Measurements from ENCODE around the gene G6PC1. TPM values are rescaled to one million over a fixed set of nuclear protein-coding genes. Genes with fewer than 3 reads are reported as not detected.

G6PC1 gene
- total and polyA plus RNA-seq, 2 of the 13 experiments (the other 11 are each of a cell fraction or from before 2014, with no cell fraction given): 1.7 to 37.9 TPM

- TF ChIP-seq SOX13 (IDR thresholded peaks at IDR 0.05) (0 out of 2 replicates have a peak, but pooled peaks have one; percentile 12), SOX13 (CRISPR knock-in tag; conservative IDR thresholded peaks at IDR 0.05 in 1 of 2, IDR thresholded peaks at IDR 0.05 in 1 of 2) (peak in 1 of 2 experiments; percentile 81; a peak in 2 of 4 replicates), MIER3 (CRISPR knock-in tag; IDR thresholded peaks at IDR 0.05; ENCODE audit: borderline replicate concordance) (0 out of 2 replicates have a peak, but pooled peaks have one; percentile 25), AKAP8 (CRISPR knock-in tag; IDR thresholded peaks at IDR 0.05) (no peak), POGK (CRISPR knock-in tag; conservative IDR thresholded peaks at IDR 0.05) (peak; percentile 13; the same call in 1 of the 2 replicates), STAG1 (CRISPR knock-in tag; IDR thresholded peaks at IDR 0.05) (no peak), ZNF142 (CRISPR knock-in tag; IDR thresholded peaks at IDR 0.05) (no peak), ZFP82 (CRISPR knock-in tag; IDR thresholded peaks at IDR 0.05; ENCODE audit: borderline replicate concordance) (no peak), TBL1XR1 (IDR thresholded peaks at IDR 0.05; ENCODE audit: borderline replicate concordance, low read length, partially characterized antibody) (no peak), ZNF260 (CRISPR knock-in tag; IDR thresholded peaks at IDR 0.05; ENCODE audit: borderline replicate concordance, low read depth) (no peak), ZNF569 (CRISPR knock-in tag; IDR thresholded peaks at IDR 0.05; ENCODE audit: borderline replicate concordance) (no peak), ZNF878 (CRISPR knock-in tag; IDR thresholded peaks at IDR 0.05) (peak; percentile 60; the same call in 1 of the 2 replicates), ZNF513 (CRISPR knock-in tag; conservative IDR thresholded peaks at IDR 0.05) (no peak), ZNF800 (CRISPR knock-in tag; IDR thresholded peaks at IDR 0.05) (no peak), CHD2 (IDR thresholded peaks at IDR 0.05; ENCODE audit: low read depth, low read length) (no peak), ZNF75D (CRISPR knock-in tag; IDR thresholded peaks at IDR 0.05; ENCODE audit: borderline replicate concordance) (no peak), ADNP (CRISPR knock-in tag; IDR thresholded peaks at IDR 0.05) (no peak), SSRP1 (CRISPR knock-in tag; IDR thresholded peaks at IDR 0.05) (no peak), MAFG (CRISPR knock-in tag; IDR thresholded peaks at IDR 0.05) (no peak), ZNF367 (CRISPR knock-in tag; IDR thresholded peaks at IDR 0.05; ENCODE audit: borderline replicate concordance) (no peak)
Measured at GRCh38 chr17:42865638-42866094, 34.9 kb upstream of the G6PC1 start (continued).

Measured in HepG2 (cell line).